GM18507 (cell line): ENCODE measurements around the gene C1QTNF8.

ENCODE experiments used
- DNase-seq: peaks from one replicate; pipeline ENCODE4 v3.0.0; 2011; ENCODE audit warnings: low read depth; ENCODE audit not compliant: insufficient read length; ENCODE audit errors: extremely low spot score
- FAIRE-seq: peaks from 2 replicates; lab custom pipeline; 2011; peaks lifted over from hg19 to GRCh38; lab: Jason Lieb, UNC

The C1QTNF8 gene

DNA sequence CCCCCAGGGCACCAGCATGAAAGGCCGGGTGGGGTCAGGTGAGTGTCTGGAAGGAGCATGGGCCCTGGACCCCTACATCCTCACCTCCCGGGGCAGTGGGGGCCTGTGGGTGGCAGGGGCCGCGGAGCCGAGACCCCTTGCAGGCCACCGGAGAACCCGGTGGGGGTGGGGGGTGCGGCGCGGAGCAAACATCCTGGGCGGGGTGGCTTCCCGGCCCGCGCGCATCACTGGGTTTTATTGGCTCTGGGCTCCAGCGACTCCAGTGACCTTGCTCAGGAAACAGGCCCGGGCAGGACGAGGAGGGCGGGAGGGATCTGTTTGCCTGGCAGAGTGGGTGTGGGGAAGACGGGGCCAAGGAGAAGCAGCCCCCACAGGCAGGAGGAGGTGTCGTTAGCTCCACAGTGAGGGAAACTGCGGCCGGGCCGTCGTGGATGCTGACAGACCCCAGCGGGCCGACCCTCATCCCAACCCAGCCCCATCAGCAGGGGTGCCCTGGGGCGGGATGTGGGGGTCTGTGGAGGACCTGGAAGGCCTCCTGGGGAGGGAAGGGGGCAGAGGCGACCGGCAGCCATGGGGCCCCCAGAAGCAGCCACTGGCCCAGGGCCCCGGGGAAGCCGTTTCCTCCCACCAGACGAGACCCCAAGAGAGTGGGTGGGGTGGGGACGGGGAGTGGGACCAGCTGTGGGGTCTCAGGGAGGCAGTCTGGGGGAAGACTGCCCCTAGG is 12.9 kb downstream of the C1QTNF8 start:
- DNase-seq: no peak
- no peak for FAIRE-seq

DNA sequence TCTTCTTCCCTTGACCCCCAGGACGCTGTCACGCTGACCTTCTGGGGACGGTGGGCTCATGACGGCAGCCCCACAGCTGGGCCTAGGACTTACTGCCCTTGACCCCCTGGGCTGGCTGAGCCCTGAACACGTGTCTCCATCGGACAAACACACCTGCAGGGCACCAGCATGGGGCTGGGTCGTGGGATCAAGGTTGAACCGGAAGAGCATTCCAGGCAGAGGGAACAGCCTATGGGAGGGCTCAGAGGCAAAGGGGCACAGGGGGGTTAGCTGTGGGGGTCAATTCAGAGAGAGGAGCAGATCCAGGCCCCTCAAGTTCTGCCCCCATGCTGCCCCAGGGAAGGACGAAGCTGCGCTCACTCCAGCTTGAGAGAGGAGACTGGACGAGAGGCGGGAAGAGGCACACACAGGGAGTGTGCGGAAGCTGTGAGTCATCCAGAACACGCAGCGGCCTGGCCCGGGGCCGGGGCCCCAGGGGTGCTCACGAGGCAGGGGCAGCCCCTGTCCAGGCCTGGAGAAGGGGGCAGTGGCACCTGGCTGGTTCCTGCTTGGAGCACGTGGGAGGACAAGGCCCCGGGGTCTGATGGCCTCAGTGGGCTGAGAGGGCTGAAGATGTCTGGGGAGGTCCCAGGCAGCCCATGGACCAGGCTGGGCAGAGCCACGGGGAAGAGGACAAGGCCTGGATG is 13.6 kb downstream of the C1QTNF8 start:
- DNase-seq: no peak
- FAIRE-seq: no peak

DNA sequence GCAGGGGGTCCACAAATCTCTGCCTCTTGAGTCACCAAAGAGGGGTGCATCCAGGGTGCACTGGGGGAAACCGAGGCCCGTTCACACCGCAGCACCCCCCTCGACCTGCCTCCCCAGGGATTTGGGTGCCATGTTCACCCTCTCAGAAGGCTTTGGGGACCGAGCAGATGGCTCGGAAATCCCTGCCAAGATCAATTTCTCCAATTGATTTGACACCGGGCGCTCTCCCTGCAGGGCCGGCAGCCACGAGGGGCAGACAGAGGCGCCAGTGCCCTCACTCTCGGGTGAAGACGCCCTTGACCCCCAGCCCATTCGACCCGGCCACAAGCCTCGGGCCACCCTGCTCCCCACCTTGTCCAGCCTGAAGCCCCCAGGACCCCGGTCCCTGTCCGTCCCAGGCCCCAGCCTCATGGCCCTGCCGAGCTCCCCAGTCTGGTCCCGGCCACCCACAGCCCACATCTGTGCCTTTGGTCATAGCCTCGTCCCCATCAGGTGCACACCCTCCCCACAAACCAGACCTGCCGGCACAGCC is 14.2 kb downstream of the C1QTNF8 start:
- FAIRE-seq (no peak), DNase-seq (no peak)

DNA sequence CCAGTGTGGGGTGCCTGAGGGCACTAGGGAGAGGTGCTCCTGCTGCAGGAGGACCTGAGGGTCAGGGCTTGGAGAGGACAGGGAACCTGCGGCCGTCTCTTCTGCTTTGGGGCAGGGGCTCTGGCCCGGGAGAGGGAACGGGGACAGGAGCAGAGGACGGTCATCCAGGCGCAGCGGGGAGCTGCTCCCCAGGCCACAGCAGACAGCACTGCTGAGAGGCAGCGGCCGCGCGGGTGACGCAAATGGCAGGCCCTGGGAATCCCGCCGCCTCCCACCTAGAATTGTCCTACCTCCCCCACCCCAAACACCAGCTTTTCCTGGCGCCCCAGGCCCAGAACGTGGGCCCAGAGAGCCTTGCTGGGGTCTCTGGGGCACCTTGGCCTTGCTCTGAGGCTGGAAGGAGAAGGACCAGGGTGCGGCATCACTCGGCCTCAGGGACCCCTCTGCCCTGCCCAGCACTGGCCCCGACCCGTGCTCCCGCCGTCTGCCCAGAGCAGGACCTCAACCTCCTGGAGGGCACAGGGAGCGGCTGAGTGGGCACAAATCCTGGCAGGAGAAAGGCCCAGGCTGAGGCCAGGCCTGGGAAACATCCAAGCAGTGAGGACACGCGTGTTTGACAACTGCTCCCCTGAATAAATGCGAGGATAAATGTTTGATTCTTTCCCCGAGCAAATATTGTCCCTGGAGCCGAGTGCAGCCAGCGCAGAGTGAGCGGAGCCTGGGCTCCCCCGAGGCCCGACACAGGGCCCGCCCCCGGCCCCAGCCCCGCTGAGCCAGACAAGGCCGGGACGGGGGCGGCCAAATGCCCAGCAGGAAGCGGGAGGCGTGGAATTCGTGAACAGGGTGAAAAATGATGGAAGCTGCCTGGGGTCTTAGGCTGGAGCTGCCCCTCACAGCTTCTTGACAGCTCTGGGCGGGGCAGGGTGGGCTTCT is 15.0 kb downstream of the C1QTNF8 start:
- FAIRE-seq (no peak), DNase-seq (no peak)

DNA sequence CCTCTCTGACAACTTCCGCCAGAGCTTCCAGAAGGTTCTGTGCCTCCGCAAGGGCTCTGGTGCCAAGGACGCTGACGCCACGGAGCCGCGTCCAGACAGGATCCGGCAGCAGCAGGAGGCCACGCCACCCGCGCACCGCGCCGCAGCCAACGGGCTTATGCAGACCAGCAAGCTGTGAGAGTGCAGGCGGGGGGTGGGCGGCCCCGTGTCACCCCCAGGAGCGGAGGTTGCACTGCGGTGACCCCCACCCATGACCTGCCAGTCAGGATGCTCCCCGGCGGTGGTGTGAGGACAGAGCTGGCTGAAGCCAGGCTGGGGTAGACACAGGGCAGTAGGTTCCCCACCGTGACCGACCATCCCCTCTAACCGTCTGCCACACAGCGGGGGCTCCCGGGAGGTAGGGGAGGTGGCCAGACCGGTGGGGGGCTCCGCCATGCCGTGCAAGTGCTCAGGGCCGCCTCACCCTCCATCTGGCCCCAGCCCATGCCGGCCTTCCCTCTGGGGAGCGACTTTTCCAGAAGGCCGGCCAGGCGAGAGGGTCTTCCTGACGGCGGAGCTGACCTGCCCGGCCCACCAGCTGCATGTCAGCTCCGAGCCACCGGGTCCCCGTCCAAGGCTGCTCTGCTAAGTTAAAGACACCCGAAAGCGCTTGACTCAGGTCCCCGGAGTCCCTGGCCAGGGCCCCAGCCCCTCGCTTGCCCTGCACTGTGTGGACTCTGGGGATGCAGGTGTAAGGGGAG is 16.1 kb downstream of the C1QTNF8 start:
- FAIRE-seq: no peak
- DNase-seq: no peak

DNA sequence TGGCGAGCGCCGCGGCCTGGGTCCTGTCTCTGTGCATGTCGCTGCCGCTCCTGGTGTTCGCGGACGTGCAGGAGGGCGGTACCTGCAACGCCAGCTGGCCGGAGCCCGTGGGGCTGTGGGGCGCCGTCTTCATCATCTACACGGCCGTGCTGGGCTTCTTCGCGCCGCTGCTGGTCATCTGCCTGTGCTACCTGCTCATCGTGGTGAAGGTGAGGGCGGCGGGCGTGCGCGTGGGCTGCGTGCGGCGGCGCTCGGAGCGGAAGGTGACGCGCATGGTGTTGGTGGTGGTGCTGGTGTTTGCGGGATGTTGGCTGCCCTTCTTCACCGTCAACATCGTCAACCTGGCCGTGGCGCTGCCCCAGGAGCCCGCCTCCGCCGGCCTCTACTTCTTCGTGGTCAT is 16.7 kb downstream of the C1QTNF8 start:
- DNase-seq (no peak), FAIRE-seq (no peak)

DNA sequence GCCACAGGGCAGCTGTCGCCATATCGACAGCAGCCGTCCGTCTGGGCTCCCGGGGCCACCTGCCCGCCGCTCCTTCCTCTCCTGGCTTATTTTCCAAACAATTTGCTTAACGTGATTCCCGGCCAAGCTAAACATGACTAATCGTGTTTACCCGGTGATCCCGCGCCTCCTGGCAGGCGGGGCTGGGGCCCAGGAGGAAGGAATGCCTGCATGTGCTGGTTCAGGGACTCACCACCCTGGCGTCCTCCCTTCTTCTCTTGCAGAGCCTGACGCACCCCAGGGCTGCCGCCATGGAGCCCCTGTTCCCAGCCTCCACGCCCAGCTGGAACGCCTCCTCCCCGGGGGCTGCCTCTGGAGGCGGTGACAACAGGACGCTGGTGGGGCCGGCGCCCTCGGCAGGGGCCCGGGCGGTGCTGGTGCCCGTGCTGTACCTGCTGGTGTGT is 17.4 kb downstream of the C1QTNF8 start:
- DNase-seq (no peak), FAIRE-seq (no peak)

DNA sequence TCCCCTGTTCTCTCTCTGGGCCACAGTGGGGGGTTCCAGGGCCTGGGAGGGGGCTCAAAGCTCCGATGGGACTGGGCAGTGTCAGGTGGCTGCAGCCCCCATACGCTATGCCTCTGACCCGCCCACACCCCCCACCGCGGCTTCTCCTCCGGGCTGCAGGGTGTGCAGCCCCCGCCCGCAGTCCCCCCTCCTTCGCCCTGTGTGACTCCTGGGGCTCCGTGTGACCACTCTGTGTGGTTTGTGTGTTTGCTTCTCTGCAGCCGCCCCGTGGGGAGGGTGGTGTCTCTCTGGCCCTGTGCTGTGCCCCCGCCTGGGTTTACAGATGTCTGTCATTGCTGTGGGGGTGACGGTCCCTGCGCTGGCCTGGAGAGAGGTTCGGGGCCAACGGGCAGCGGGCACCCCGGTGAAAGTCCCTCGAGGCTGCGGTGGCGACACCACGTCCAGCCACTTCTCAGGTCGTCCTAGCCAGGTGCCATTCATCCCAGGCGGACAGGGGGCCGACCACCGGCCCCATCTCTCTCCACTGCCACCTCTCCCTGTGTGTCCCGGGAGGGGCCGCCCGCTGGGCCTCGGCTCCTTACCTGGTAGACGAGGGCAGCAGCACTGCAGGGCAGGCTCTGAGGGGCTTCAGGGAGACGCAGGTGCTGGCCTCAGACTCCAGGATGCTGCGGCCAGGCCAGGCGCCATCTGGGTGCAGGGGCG is 18.0 kb downstream of the C1QTNF8 start:
- DNase-seq: no peak
- no peak for FAIRE-seq

DNA sequence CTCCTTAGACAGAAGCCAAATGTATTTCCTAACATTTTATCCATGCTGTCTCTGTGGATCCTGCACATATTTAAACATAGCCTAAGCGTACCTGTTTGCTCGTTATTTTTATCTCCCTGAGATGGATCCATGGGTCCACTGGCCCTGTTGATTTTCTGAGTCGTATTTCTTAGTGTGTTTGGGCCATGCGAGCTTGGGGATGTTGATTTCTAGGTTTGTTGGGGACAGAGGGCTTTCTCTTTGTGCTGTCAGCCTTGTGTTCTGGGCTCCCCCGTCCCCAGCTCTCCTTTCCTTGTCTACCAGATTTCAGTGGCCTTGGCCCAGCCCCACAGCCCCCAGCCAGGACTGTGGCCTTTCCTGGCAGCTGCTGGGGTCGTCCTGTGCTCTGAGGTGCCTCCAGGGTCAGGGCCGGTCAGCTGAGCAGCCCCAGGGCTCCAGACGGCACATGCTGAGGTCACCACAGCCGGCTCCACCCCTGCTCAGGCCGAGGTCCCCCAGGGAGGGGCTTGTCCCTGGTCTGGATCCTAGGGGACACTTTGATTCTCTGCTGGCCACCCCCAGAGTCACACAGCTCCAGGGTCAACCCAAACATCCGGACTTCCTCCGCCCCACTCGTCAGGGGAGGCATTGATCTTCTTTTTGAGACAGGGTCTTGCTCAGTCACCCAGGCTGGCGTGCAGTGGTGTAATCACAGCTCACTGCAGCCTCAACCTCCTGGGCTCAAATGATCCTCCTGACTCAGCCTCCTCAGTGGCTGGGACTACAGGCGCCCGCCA is 19.1 kb downstream of the C1QTNF8 start:
- DNase-seq (no peak), FAIRE-seq (no peak)

DNA sequence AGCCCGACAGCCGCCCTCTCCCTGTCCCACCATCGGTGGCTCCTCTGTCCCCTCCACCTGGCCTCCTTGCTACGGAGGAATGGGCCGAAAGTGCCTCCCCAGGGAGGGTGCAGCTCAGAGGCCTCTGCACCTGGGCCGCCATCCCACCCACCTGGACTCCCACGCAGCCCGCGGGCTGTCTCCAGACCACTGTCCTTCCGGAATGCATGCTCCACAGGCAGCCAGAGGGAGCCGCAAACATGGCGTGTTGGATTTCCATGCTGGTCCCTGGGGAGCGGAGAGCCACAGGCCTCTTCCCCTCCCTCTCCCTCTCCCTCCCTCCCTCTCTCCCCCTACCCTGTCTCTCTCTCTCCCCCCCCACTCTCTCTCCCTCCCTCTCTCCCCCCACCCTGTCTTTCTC is 20.5 kb downstream of the C1QTNF8 start:
- no peak for DNase-seq
- no peak for FAIRE-seq

DNA sequence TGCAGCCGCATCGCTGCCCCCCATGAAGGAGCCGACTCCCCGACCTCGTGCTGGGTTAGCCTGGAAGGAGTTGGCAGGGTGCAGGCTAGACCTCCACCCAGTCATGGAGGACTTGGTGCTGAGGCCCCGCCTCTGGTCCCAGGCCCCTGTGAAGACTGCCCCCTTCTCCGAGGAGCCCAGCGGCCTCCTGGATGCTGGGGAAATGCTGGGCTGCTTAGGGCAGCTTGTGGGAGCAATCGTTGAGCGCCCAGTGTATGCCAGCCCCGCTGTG is 21.7 kb downstream of the C1QTNF8 start:
- no peak for FAIRE-seq

DNA sequence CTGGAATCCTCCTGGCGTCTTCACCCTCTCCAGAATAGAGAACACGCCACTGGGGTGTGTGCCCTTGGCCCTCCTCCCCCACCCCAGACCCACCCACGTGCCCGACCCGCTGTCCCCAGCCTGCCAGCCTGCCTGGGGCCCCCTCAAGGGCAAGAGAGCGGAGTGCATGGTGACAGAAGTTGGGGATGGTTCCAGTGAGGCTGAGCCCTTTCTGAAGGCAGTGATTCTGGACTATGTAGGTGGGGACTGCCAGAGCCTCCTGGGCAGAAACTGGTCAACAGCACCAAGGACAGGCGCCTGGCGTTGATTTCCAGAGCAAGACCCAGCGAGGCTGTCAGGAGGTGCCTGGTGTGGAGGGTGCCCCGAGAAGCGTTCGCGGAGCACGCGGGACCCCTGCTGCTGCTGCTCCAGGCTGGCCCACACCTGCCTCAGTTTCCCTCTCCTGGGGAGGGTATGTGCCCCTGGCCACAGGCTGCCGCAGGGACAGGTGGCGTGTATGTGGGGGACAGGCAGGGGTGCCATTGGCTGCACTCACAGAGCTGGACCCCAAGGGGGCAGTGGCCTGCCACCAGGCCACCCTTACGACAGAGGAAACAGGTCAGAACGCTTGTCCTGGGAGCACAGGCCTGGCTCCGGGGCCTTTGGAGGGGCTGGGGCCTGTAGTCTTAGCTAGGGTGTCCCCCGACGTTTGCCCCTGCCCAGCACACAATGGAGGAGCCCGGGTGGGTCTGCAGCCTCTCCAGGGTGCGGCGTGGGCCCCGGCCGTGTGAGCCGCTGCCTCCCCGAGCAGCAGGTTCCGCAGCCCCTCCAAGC is 22.3 kb downstream of the C1QTNF8 start:
- DNase-seq: no peak

More for the DNA sequence above, 21.7 kb downstream of the C1QTNF8 start:
- DNase-seq: no peak

DNA sequence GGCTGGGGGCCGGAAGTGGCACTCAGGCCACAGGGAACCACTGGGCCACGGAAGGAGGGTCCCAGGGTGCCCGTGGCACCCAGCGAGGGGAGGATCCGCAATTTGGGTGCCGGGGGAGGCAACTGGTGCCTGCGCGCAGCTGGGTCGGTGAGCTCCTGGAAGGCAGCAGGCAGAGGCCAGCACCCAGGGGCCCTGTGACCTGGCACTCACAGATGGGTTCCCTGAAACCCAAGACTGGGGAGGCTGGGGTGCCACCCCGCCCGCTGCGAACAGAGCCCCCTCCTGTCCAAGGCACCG is 22.8 kb downstream of the C1QTNF8 start:
- no peak for DNase-seq
- no peak for FAIRE-seq

More for the DNA sequence above, 22.3 kb downstream of the C1QTNF8 start:
- FAIRE-seq: no peak

DNA sequence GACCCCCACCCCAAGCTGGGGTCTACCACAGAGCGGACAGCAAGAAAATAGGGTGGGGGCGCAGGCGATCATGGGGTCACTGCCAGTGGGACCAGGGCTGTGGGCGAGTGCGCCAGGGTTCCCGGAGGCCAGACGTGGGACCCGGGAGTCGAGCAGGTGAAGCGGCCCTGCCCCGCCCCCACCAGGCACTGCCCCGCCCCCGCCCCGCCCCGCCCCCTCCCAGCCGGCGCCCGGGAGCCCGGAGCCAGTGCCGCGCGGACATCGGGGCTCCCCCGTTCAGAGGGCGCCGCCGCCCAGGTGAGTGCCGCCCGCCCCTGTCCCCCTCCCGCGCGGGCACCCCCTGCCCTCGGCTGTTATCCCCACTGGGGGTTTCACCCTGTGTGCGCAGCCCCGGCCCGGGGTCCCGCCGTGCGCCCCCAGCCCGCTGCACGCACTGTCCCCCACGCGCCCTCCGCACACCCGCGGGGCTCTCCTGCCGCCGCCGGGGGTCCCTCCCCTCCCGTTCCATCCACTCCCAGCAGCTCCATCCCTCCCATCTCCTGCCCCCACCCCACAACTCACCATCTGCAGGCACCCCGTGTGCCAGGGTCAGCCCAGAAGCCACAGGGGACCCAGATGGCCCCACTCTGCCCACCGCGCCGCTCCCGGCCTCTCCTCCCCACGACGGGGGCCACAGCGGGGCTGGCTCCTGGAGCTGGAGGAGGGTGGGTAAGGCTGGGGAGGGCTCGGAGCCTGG is 23.4 kb downstream of the C1QTNF8 start, which contains the start of gene SSTR5:
Gene SSTR5 (plus strand): TSS at position 222 of the 736 bp plus-strand sequence. CDS start 6,122 bp downstream, outside the sequence.
- no peak for DNase-seq
- no peak for FAIRE-seq

DNA sequence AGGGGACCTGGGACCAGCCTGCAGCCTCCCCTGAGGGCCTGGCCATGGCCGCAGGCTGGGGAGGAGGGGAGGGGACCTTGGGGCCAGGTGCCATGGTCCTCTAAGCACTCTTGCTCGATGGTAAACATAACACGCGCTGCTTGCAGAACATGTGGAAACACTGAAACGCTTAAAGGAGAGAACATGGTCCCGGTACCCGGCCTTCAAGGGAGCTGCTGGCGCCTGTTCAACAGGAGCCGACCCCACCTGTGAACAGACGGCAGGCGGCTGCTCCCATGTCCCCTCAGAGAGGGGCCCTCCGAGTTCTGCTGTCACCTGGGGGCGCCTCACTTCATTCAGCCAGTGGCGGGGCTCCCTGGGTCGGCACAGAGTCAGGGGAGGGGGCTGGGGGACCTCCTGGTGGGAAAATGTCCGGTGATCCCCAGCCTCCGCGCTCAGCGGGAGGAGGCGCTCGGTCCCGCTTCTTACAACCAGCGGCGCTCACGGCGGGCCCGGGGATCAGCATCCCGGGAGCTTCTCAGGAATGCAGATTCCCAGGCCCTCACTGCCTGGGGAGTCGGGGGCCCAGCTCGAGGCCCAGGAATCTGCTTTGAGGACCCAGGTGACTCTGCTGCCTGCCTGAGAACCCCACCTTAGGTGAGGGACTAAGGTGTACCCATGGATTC is 24.4 kb downstream of the C1QTNF8 start:
- DNase-seq (no peak), FAIRE-seq (no peak)

DNA sequence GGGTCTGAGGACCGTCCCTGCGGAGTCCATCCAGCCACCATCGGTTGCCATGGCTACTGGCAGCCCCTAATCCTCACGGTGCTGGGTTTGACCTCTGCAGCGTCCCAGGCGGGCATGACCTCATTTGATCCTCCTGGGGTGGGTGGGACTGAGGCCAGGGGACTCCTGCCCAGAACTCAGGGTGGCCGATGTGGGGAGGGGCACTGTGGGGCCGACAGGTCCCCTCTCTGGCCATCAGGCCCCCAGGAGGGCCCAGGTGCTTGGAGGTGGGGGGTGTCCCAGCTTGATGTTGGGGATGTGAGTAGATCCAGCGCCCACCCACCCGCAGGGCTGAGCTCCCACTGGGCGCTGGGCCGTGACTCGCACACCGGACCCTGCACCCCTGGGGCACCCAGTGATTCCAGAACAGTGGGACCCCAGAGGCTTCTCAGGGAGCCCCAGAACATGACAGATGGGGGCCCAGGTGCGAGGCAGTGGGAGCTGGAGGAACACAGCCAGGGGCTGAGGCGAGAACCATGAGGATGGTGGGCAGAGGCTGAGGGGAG is 25.1 kb downstream of the C1QTNF8 start:
- no peak for FAIRE-seq
- DNase-seq: no peak
